GF-D8 (cell line): ENCODE data around the gene SYVN1.
"Not testable (repeated sequence)": the region's sequence is repeated elsewhere in the genome, so short reads cannot be mapped to it uniquely, and the experiment has no call there.

Experiments
- DNase-seq: peaks from one replicate; lab custom pipeline; 2025; lab: John Stamatoyannopoulos, UW

The SYVN1 gene

GRCh38 chr11:65127473-65128181 lies 6.7 kb downstream of the SYVN1 start:
- no peak for DNase-seq

- no peak for DNase-seq
Observed at GRCh38 chr11:65126624-65127274, 7.6 kb downstream of the SYVN1 start.

- DNase-seq: no peak
Observed at GRCh38 chr11:65125197-65126056, 8.9 kb downstream of the SYVN1 start.

GRCh38 chr11:65124480-65125196 lies 9.7 kb downstream of the SYVN1 start:
- no peak for DNase-seq

GRCh38 chr11:65121865-65122696 lies 12.2 kb downstream of the SYVN1 start, which contains the start of the genes FAU and MRPL49:
Gene FAU (minus strand): TSS chr11:65122134. CDS start chr11:65121813, 321 bp downstream.
Gene MRPL49 (plus strand): TSS chr11:65122321. CDS start chr11:65122347, 26 bp downstream.
- DNase-seq: peak; percentile 93

- DNase-seq: no peak
Observed at GRCh38 chr11:65121447-65121864, 12.9 kb downstream of the SYVN1 start.

DNA sequence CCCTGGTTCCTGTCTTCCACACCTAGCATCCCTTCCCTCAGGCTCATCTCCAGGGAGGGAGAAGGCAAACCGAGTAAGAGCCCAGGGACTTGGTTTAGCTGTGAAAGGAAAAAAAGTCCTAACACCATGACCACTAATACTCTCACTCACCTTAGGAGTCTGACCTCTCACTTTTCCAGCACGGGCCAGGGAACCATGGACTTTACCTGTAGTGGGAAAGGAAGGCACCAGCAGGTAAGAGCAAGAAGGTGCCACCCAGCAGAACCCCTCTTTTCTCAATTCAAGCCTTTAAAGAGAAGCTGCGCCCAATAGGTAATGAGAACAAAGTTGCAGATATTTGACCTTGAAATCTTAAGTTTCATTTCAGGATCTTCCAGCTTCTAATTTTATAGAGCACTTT lies 13.5 kb downstream of the SYVN1 start:
- DNase-seq: no peak

GRCh38 chr11:65119670-65119995 lies 14.7 kb downstream of the SYVN1 start:
- no peak for DNase-seq

DNA sequence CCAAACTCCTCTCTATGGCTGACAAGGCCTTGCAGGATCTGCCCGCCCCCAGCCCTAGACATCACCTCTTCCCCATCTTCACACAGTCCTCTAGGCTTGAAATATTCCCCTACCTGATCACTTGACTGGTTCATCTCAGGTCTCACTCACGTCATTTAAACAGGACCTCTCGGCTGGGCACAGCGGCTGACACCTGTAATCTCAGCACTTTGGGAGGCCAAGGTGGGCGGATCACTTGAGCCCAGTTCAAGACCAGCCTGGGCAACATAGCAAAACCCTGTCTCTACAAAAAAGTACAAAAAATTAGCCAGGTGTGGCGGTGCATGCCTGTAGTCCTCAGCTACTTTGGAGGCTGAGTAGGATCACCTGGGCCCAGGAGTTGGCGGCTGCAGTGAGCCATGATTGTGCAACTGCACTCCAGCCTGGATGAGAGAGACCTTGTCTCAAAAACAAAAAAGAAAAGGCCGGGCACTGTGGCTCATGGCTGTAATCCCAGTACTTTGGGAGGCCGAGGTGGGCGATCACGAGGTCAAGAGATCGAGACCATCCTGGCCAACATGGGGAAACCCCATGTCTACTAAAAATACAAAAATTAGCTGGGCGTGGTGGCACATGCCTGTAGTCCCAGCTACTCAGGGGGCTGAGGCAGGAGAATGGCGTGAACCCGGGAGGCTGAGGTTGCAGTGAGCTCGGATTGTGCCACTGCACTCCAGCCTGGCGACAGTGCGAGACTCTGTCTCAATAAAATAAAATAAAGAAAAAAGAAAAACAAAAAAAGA lies 15.2 kb downstream of the SYVN1 start:
- DNase-seq: not testable (repeated sequence)

DNA sequence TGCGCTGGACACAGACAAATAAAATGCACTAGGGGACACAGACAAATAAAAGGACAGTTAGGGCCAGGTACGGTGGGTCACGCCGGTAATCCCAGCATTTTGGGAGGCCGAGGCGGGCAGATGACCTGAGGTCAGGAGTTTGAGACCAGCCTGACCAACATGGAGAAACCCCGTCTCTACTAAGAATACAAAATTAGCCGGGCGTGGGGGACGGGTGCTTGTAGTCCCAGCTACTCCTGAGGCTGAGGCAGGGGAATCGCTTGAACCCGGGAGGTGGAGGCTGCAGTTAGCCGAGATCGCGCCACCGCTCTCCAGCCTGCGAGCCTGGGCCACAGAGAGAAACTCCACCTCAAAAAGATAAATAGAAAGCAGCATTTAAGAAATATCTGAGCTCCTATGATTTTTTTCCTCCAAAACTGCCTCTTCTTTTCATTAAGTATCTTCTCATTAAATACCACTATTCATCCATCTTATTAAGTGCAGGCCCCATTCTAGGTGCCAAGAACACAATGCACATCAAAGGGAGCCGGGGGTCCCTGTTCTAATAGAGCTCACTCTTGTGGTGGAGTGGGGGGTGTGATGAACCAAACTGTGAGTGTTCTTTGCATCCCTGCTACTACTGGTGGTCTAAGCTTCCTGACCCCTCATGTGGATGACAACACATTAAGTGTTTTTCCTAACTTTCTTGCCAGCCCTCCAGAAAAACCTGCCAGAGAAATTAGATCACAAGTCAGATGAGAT lies 16.1 kb downstream of the SYVN1 start:
- DNase-seq: no peak

DNA sequence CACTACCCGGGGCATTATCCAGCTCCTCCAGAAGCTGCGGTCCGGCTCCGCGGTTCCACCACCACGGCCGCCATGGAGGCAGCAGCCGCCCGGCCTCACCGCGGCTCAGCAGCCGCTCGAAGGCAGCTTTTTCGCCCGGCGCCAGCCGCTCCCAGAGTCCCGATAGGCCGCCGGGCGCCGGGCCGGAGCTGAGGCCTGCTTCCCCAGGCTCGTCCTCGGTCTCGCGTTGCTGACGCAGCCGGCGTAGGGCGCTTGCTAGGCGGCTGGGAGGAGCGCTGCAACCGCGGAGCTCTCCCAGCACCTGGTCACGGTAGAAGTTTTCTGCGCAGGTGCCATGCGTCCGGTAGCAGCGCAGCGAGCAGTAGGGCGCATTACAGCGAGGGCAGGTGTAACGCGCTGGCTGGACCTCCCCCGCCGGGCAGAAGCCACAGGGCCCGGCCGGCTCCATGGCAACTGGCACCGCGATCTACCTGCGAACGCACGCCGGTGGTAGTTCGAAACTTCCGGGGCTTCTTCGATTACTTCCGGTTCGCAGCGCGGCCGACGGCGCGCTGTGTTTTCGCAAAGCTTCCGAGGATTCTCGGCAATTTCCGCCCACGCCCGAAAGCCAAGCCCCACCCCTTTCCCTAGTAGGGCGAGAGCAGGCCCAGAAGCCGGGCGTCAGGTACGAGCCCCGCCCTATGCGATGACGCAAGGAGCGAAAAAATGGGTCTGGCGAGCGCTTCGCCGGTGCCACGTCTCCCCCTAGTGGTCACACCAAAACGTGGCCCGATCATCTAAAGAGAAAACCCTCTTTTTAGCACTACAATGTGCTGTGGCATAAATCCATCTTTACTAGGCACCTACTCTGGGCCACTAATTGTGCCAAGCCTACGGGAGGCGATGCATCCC lies 16.9 kb downstream of the SYVN1 start, which contains the start of gene ZNHIT2:
Gene ZNHIT2, minus strand, starts transcription at position 496 of the 891 bp plus-strand sequence. Its CDS starts 48 bp downstream, at position 448.
- peak; percentile 94 for DNase-seq

GRCh38 chr11:65116370-65117205 lies 17.7 kb downstream of the SYVN1 start:
- peak; percentile 5 for DNase-seq

DNA sequence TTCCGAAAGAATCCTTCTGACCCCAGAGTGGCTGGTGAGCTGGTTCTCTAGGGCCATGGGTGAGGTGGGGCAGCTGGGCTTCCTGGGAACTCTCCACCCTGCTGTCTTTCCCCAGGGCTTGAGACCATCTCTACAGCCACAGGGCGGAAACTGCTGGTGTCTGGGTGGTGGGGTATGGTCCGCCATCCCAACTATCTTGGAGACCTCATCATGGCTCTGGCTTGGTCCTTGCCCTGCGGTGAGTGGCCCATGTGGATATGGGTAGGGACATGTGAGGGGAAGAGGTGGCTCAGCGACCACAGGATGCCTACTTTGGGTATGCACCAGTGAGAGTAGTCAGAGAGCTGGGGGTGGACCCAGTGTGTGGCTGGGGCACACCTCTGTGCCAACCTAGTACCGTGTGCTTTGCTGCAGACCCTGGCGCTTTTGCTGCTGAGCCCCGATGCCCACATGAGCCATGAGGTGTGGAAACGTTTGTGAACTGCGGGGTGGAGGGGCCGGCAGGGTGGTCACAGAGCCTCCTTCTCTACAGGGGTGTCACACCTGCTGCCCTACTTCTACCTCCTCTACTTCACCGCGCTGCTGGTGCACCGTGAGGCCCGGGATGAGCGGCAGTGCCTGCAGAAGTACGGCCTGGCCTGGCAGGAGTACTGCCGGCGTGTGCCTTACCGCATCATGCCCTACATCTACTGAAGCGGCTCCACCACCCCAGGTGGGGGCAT lies 18.8 kb downstream of the SYVN1 start:
- DNase-seq: no peak

GRCh38 chr11:65114538-65115171 lies 19.7 kb downstream of the SYVN1 start:
- no peak for DNase-seq

DNA sequence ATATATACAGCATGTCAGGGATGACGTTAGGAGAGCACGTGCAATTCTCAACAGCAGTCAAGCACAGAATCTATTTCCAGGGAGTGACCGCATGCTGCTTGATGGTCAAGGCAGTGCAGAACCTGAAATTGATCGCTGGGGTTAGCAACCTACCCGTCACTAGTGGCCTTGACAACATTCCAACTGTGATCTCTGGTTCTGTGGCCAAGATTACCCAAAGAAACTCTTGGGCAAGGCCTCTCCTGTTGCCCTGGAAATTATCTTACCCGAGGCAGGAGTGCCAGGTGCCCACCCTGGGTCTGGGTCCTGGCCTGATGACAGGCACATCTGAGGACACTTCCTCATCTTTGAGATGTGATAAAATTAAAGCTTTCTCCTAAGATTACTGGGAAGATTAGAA lies 20.5 kb downstream of the SYVN1 start:
- no peak for DNase-seq

DNA sequence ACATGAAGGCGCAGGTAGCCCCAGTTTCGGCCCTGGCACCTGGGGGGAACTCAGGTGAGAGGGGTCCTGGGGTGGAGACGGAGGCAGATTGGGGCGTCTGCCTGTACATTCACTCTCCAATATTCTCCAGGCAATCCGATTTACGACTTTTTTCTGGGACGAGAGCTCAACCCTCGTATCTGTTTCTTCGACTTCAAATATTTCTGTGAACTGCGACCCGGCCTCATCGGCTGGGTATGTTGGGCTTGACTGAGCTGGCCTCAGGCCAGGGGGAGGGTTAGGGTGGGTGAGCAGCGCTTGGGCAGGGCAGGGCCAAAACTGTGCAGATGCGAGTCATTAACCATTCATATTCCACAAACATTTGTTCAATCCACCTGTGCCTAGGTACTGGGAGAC lies 21.0 kb downstream of the SYVN1 start:
- no peak for DNase-seq
